ENCODE measurements around the gene SPTBN5. TPM values are rescaled to one million over a fixed set of nuclear protein-coding genes. Genes with fewer than 3 reads are reported as not detected.

The SPTBN5 gene
- total RNA-seq, 1 experiment from 2014 or later = 1.9 TPM

DNA sequence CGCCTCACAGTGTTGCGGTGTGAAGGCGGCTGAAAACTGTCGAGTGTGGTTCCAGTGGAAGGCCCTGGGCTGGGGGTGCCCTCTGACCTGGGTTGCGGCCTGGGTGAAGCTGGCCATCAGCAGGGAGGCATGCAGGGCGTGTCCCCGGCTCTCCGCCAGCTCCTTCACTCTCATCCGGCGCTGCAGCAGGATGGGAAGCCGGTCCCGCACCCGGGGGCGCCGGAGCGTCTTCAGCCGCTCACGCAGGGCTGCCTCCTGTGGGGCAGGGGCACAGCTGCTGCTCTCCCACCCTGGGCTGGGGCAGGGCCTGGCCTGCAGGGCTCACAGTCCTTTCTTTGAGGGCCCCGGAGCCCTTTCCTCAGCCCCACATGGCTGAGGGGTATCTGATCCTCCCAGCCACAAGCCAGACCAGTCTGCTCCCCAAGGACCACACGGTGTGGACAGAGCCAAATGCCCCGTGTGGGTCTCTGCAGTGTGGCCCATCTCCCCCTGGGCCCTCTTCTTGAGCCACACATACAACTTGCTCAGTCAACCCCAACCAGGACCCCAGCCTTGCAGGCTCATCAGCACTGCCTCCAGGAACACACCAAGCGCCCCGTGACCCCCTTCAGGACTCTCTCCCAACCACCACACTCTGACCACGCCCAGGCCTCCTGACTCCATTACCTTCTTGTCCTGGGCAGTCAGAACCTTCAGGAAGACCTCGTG lies 26.8 kb downstream of the SPTBN5 start:
- DNase-seq (ENCODE audit: low read depth) = no peak

- no peak for DNase-seq (ENCODE audit: low read depth)
Measured at GRCh38 chr15:41866263-41866703, 27.6 kb downstream of the SPTBN5 start.

GRCh38 chr15:41865490-41866055 lies 28.3 kb downstream of the SPTBN5 start:
- no peak for DNase-seq (ENCODE audit: low read depth)

DNA sequence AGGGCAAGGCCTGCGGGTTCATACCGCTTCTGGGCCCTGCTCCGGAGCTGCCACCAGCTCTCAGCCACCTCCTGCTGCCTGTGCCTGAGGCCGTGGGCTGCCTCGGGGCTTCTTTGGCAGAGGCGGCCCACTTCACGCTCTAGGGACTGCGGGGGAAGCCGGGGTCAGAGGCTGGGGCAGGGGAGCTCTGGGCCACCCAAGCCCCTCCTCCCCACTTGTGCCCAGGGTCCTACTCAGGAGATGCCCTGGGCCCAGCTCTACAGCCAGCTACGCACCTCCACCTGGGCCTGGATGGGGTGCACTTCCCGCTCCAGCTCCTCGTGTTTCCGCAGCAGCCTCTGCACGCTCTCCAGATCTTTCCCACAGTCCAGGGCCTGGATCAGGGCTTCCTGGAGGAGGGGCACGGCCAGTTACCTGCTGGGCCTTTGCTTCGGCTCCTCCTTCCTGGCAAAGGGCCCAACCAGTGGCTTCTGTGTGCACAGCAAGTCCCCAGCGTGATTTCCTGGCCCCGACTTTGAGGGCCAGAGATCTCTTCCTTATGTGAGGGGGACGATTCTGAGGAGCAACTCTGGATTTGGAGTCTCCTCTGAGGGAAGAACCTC lies 31.2 kb downstream of the SPTBN5 start:
- no peak for DNase-seq (ENCODE audit: low read depth)

GRCh38 chr15:41861736-41862356 lies 32.0 kb downstream of the SPTBN5 start:
- DNase-seq (ENCODE audit: low read depth) = no peak

GRCh38 chr15:41860049-41860828 lies 33.6 kb downstream of the SPTBN5 start:
- no peak for DNase-seq (ENCODE audit: low read depth)

- DNase-seq (ENCODE audit: low read depth) = no peak
Measured at GRCh38 chr15:41858756-41859155, 35.1 kb downstream of the SPTBN5 start.

GRCh38 chr15:41857316-41857715 lies 36.5 kb downstream of the SPTBN5 start:
- DNase-seq (ENCODE audit: low read depth) = no peak

GRCh38 chr15:41856716-41857115 lies 37.1 kb downstream of the SPTBN5 start:
- no peak for DNase-seq (ENCODE audit: low read depth)

GRCh38 chr15:41856262-41856661 lies 37.6 kb downstream of the SPTBN5 start:
- no peak for DNase-seq (ENCODE audit: low read depth)

GRCh38 chr15:41855261-41855961 lies 38.4 kb downstream of the SPTBN5 start:
- no peak for DNase-seq (ENCODE audit: low read depth)

- no peak for DNase-seq (ENCODE audit: low read depth)
Measured at GRCh38 chr15:41854443-41854842, 39.4 kb downstream of the SPTBN5 start.

- no peak for DNase-seq (ENCODE audit: low read depth)
Measured at GRCh38 chr15:41853831-41854230, 40.0 kb downstream of the SPTBN5 start.

GRCh38 chr15:41852736-41853590 lies 40.9 kb downstream of the SPTBN5 start:
- no peak for DNase-seq (ENCODE audit: low read depth)

- DNase-seq (ENCODE audit: low read depth) = no peak
Measured at GRCh38 chr15:41851755-41852370, 42.0 kb downstream of the SPTBN5 start.

GRCh38 chr15:41851167-41851523 lies 42.7 kb downstream of the SPTBN5 start:
- no peak for DNase-seq (ENCODE audit: low read depth)

GRCh38 chr15:41850482-41851166 lies 43.2 kb downstream of the SPTBN5 start:
- DNase-seq (ENCODE audit: low read depth) = no peak

DNA sequence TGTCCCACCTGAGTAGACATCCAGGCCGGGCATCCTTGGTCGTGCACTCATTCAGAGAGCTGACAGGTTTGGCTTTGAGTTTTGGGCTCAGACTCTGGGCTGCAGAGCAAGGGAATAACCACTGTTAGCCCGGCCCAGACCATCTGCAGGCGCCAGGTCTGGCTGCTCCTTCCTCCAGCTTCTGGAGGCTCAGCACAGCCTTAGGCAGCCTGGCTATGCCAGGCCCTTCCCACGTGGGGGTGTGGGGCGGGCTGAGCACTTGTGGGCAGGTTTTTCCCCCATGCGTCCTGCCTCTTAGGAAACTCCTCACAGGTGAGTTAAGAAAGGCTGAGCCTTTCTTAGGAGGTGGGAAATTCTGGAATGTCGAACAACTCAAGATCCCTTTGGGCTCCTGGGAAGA lies 44.0 kb downstream of the SPTBN5 start:
- DNase-seq (ENCODE audit: low read depth) = no peak

GRCh38 chr15:41849204-41849603 lies 44.6 kb downstream of the SPTBN5 start:
- no peak for DNase-seq (ENCODE audit: low read depth)

All from RPMI7951 (cell line).